GM13977 (cell line): Measurements from ENCODE around the gene MLLT3.

Experiments used
- DNase-seq: peaks from one replicate; pipeline ENCODE4 v3.0.0; 2012; ENCODE audit warnings: low spot score
- CTCF ChIP-seq: IDR thresholded peaks from 2 replicates; pipeline ENCODE4 v1.5.1; 2012; ENCODE audit warnings: mild to moderate bottlenecking, control low read depth; ENCODE audit not compliant: insufficient read depth; ENCODE audit errors: extremely low read depth, missing control alignments
- in situ Hi-C: fragments of 300-500 bp; cut with MboI; formaldehyde crosslinking; loops from one replicate; pipeline ENCODE4 v1.12.0; 2022; ENCODE audit warnings: low sequenced_read_pairs, low pct_unique_long_range_greater_than_20kb, mixed read lengths, inconsistent platforms; ENCODE audit not compliant: unreplicated experiment

Gene MLLT3

GRCh38 chr9:20403346-20403745 is 219.0 kb downstream of the MLLT3 start:
- TF ChIP-seq CTCF, result no peak
- no peak for DNase-seq
- in situ Hi-C loops, result no loop called here

GRCh38 chr9:20402273-20402875 is 219.9 kb downstream of the MLLT3 start:
- in situ Hi-C loops, result no loop called here
- DNase-seq, result no peak
- no peak for TF ChIP-seq CTCF

DNA sequence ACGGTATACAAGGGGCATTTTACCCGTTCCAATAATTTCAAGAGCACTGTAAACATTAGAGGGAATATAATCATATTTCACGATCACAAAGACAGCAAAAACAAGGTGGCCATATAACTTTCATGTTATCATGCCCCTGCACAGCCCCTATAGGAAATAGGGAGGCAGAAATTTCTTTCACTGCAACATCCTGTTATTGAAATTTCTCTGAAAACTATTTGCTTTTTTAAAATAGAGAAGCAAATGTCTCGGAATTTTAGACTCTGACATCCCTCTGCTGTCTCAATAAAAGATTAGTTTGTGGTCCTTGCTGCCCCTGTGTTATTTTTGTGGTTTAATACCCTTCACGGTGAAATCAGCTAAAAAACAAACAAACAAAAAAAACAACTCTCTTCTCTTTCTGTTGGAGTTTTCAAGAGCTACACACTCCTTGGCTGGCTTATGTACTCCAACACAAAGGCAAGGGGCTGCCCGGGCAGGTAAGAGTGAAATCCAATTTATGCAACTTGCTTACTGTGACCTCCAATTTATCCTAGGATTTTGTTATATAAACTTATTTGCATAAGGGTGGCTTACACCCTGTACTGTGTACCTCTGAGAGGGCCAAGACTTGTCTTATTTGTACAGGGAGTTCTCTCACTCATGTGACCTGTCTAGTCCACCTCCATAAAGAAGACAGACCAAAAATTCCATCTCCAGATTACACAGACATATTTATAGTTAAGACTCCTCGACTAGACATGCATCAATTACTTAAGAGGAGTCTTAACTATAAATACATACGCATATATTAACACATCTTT is 223.6 kb downstream of the MLLT3 start:
- in situ Hi-C loops, result no loop called here
- no peak for TF ChIP-seq CTCF
- DNase-seq, result no peak

- peak; percentile 4 for DNase-seq
- in situ Hi-C loops, result no loop called here
- TF ChIP-seq CTCF, result no peak
These were observed 225.0 kb downstream of the MLLT3 start for GRCh38 chr9:20397348-20397747.

DNA sequence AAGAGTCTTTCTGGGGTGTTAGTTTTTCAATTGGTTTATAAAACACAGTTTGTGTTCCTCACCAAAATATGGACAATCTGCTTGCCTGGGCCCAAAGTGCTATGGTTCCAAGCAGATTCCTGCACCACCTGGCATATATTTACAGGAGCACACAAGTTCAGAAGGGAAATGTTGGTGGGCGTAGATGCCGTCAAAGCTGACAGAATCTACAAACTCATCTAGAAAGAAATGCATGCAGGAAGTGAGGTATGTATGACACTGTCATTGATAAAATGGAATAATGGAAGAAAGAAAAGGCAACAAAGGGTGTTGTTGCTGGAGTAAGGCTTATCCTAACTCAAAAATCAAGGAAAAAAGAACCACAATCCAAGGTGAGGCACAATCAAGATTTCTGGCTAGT is 225.8 kb downstream of the MLLT3 start:
- TF ChIP-seq CTCF, result no peak
- in situ Hi-C loops, result no loop called here
- no peak for DNase-seq

- TF ChIP-seq CTCF, result no peak
- DNase-seq, result no peak
- in situ Hi-C loops, result no loop called here
These were observed 226.6 kb downstream of the MLLT3 start for GRCh38 chr9:20395651-20396050.
